Lower leg skin (tissue), 4 donors: ENCODE measurements around the gene MFNG. TPM values are rescaled to one million over a fixed set of nuclear protein-coding genes. Genes with fewer than 3 reads are reported as not detected.

Experiments used
- DNase-seq, 2 donors: peaks; one replicate each; pipeline ENCODE4 v3.0.0-alpha.2; 2019; ENCODE audit warnings: low spot score in 2 of 2
- H3K4me3 ChIP-seq: fragments of 200-600 bp; sonication (generic); 2 replicates; pipeline ENCODE4 v1.5.1; 2017; ENCODE audit warnings: mild to moderate bottlenecking, low read depth; ENCODE audit not compliant: poor library complexity, severe bottlenecking
- CTCF ChIP-seq, 3 donors: fragments of 450-650 bp; IDR thresholded peaks; one replicate each; pipeline ENCODE4 v1.5.1; 2016; ENCODE audit warnings: antibody characterized with exemption in 3 of 3, mild to moderate bottlenecking in 3 of 3, moderate library complexity in 2 of 3
- POLR2A ChIP-seq, 2 donors: fragments of 450-650 bp; IDR thresholded peaks; one replicate each; pipeline ENCODE4 v1.6.1; 2016 to 2017; ENCODE audit warnings: antibody characterized with exemption in 2 of 2, mild to moderate bottlenecking in 1 of 2, moderate library complexity in 1 of 2
- WGBS, 2 donors: methylation state at CpG; one replicate each; pipeline ENCODE4 v1.1.5; 2018; 5-methylcytosine and 5-hydroxymethylcytosine counted together
- intact Hi-C: fragments of 100-400 bp; cut with DNase I; formaldehyde crosslinking; loops from one replicate; pipeline ENCODE4 v1.15.0; 2023; ENCODE audit warnings: low total_unique reads
- total RNA-seq, 4 donors: library from RNA; depleted of rRNA; stranded (reverse); fragments of >200 nt; gene quantifications; one replicate each; pipeline ENCODE4 v1.1.0, GENCODE V29; 2016

MFNG gene
- total RNA-seq, 4 donors from 2014 or later: 5.7 to 13.0 (median 6.3) TPM

- H3K4me3 ChIP-seq: no peak overlapping the region
- intact Hi-C loops: no loop called here
- 65 to 76% methylated on average over 14 to 20 of the region's 24 CpGs for WGBS, 2 donors
- no peak for DNase-seq
- TF ChIP-seq CTCF (IDR thresholded peaks at IDR 0.05): no peak
- TF ChIP-seq POLR2A (IDR thresholded peaks at IDR 0.05): no peak
Observed at GRCh38 chr22:37492428-37493344, 6.5 kb upstream of the MFNG start.

GRCh38 chr22:37491559-37492427, 5.6 kb upstream of the MFNG start:
- TF ChIP-seq CTCF (IDR thresholded peaks at IDR 0.05) (no peak), POLR2A (IDR thresholded peaks at IDR 0.05) (no peak)
- WGBS, 2 donors: 76 to 87% methylated on average over 18 to 19 of the region's 22 CpGs
- intact Hi-C loops: no loop called here
- DNase-seq: no peak
- H3K4me3 ChIP-seq: no peak overlapping the region

- TF ChIP-seq CTCF (IDR thresholded peaks at IDR 0.05) (no peak), POLR2A (IDR thresholded peaks at IDR 0.05) (no peak)
- WGBS, 2 donors: 83 to 85% methylated on average over 15 to 16 of the region's 16 CpGs
- no peak overlapping the region for H3K4me3 ChIP-seq
- intact Hi-C loops: no loop called here
- no peak for DNase-seq
Observed at GRCh38 chr22:37491106-37491505, 4.9 kb upstream of the MFNG start.

DNA sequence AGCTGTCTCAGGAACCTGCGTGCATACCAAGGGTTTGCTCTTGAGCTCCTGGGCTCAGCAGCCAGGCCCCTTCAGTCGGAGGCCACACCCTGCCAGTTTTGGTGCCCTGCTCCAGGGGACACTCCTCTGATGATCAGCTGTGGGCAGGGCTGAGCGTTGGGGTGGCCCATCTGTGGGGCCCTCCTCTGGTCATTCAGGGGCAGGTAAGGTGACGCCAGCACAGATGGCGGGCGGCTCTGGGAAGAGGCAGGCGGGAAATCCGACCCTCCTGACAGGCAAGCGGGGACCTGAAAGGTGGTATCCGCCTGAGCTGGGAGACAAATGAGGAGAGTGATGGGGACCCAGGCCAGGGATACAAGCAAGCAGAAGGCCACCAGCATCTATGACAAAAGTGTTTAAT, 3.8 kb upstream of the MFNG start:
- intact Hi-C loops: no loop called here
- no peak for TF ChIP-seq POLR2A (IDR thresholded peaks at IDR 0.05)
- no peak for TF ChIP-seq CTCF (IDR thresholded peaks at IDR 0.05)
- WGBS, 2 donors: 90 to 91% methylated on average over 9 to 10 of the region's 10 CpGs
- H3K4me3 ChIP-seq: no peak overlapping the region
- DNase-seq: no peak

- no peak for DNase-seq
- 81 to 92% methylated on average over 10 to 15 of the region's 15 CpGs for WGBS, 2 donors
- H3K4me3 ChIP-seq: no peak overlapping the region
- no peak for TF ChIP-seq POLR2A (IDR thresholded peaks at IDR 0.05)
- TF ChIP-seq CTCF (IDR thresholded peaks at IDR 0.05): no peak
- intact Hi-C loops: no loop called here
Observed at GRCh38 chr22:37488337-37489135, 2.4 kb upstream of the MFNG start.
